HG02678 (cell line): Measurements from ENCODE around the gene MCC.

ENCODE experiments used
- ATAC-seq: cut with Tn5 transposase; IDR thresholded peaks from one replicate; pipeline ENCODE4 v1.9.1; 2021; ENCODE audit warnings: mild to moderate bottlenecking, moderate library complexity; ENCODE audit not compliant: unreplicated experiment

The MCC gene

DNA sequence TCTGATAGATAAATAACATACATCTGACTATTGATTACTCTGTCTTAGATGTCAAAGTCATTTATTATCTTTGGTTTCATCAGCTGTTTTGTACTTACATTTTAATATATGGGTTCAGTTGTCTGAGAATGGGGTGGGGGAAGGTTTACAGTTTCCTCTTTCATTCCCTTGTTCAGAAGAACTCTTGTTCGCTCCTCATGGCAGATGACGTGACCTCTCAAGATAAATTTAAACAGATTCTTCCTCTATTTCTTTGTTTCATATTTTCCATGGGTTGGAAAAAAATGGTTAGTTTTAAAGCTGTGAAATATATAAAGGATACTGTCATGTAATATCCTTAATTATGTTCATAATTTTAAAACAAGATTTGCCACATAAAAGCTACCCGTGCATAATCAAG lies 114.8 kb downstream of the MCC start:
- no peak for ATAC-seq

DNA sequence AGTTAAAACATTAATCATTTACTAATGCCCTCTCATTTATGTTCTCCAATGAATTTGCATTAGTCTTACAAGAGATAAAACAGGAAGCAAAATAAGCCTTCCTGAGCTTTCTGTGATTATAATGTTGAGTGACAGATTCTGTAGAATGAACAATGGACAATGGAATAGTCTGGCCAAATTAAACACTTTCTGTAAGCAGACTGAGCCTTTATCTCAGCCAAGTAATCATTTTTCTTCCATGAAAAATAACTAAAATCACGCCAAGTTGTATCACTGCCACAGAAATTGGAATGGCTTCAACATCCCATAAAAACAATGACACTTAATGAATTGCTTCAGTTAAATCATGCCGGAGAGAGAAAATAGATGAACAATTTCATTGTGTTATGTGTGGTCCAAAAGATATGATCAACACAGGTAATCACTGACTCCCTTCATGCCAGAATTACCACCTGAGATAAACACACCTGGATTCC lies 116.5 kb downstream of the MCC start:
- ATAC-seq = no peak

GRCh38 chr5:113367586-113367985 lies 120.7 kb downstream of the MCC start:
- ATAC-seq = no peak

DNA sequence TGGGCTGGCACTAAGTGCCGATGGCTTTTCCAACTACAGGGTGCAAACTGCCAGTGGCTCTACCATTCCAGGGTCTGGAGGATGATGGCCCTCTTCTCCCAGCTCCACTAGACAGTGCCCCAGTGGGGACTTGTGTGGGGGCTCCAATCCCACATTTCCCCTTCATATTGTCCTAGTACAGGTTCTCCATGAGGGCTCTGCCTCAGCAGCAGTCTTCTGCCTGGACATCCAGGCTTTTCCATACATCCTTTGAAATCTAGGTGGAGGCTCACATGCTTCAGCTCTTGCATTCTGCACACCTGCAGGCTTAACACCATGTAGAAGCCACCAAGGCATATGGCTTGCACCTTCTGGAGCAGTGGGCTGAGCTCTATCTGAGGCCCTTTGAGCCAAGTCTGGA lies 123.8 kb downstream of the MCC start:
- no peak for ATAC-seq

GRCh38 chr5:113361701-113362100 lies 126.6 kb downstream of the MCC start:
- ATAC-seq = no peak

GRCh38 chr5:113359419-113359818 lies 128.8 kb downstream of the MCC start:
- no peak for ATAC-seq

GRCh38 chr5:113358696-113359095 lies 129.6 kb downstream of the MCC start:
- no peak for ATAC-seq

DNA sequence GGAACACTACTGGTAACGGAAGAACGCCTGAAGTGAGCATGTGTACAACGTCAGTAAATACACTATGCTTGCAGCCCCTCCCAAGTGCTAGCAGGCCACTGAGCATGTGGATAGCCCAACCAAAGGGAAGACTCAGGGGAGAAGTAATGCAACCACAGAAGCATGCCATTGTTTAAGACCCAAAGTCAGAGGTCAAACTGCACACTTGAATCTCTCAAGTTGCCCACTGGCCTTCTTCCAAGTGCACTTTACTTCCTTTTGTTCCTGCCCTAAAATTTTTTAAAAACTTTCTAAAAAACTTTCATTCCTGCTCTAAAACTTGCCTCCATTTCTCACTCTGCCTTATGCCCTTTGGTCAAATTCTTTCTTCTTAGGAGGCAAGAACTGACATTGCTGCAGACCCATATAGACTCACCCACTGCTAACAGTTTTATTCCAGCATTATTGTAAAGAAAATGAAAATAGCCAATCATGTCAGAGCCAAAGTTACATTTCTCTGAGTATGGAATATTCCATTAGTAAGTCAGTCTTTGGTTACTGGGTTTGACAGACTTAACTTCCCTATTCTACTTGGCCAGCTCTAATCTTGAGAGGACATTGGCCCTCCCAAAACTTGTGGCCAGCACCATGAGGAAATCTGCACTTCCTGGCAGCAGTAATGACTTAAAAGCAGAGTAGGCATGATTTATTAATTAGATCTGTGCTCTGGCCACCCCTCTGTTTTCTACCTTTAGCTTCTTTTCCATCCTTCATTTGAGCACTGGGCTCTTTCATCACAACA lies 130.4 kb downstream of the MCC start:
- no peak for ATAC-seq

- ATAC-seq = no peak
These were observed 131.8 kb downstream of the MCC start for GRCh38 chr5:113356487-113356886.

- no peak for ATAC-seq
These were observed 134.2 kb downstream of the MCC start for GRCh38 chr5:113354055-113354454.

DNA sequence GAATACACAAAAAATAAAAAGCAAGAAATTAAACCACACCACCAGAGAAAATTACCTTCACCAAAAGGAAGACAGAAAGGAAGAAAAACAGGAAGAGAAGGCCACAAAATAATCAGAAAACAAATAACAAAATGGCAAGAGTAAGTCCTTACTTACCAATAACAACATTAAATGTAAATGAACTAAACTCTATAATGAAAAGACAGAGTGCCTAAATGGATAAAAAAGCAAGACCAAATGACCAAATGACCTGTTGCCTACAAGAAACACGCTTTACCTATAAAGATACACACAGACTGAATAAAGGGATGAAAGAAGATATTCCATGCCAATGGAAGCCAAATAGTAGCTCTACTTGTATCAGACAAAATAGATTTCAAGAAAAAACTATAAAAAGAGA lies 140.7 kb downstream of the MCC start:
- ATAC-seq = no peak

- no peak for ATAC-seq
These were observed 143.0 kb downstream of the MCC start for GRCh38 chr5:113344973-113345940.

DNA sequence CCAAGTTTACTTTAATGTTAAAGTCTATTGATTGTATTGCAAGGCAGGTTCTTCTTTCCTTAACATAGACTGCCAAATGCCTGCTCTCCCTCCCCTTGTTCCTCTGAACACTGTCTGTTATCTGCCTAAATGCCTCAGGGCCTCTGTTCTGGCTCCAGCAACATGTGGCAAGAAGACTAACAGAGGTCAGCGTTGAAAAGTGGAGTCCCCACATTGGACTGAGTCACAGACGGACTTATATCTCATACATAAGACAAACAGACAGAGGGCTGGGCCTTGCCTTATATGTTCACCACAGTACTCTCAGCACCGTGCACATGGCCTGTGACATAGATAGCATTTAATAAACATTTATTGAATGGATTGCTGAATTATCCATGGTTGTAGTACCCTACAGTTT lies 144.9 kb downstream of the MCC start:
- no peak for ATAC-seq

DNA sequence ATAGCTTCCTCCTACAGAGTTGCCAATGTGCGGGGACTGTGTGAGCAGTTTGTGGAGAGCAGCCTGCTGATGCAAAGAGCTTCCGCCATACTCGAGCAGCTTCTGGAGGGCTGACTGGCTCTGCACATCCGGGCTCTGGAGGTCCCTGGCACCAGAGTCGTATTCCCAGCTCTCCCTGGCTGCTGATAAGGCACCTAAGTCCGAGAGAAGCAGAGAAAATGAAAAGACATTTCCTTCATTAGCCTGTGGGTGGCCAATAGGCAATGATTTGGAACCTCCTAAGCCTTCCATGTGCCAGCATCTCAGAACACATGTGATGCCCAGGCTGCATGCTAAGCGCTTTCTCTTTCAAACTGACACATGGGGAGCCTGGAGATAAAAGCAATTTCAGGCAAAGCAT lies 147.7 kb downstream of the MCC start:
- ATAC-seq = no peak

DNA sequence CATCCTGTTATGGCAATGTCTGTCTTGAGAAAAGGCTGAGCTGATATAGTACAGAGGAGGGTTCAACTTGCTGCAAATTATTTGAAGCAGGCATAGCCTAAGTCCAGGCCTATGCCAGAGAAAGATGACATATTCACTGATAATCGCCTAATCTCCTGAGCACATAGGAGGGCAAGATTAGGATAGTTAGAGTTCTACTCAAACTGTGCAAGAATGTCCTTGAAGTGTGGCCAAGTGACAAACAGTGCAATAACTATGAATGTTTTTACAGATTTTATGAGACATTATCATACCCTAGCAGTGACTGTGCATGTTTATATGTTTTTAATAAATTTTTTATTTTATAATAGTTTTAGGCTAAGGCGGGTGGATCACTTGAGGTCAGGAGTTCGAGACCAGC lies 149.6 kb downstream of the MCC start:
- no peak for ATAC-seq

- no peak for ATAC-seq
These were observed 150.5 kb downstream of the MCC start for GRCh38 chr5:113337515-113338415.

- no peak for ATAC-seq
These were observed 151.3 kb downstream of the MCC start for GRCh38 chr5:113336975-113337374.

DNA sequence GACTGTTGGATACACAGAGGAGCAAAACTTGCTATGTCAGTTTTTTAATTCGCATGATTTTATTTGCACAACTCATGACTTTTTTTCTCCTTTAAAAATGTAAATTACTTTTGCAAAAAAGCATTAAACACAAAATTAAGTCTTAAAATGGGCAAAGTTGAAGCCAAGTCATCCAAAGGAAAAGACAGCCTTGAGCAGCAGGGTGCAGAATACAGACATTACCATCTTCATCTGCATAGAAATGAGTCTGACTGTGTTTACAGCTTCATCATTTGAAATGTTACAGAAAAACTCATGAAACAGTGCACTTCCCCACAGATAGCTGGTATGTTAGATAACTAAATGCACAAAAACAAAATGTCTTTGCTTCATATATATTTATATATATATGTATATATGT lies 154.8 kb downstream of the MCC start:
- no peak for ATAC-seq

- no peak for ATAC-seq
These were observed 157.1 kb downstream of the MCC start for GRCh38 chr5:113331209-113331551.

- ATAC-seq = peak; percentile 78
These were observed 157.6 kb downstream of the MCC start for GRCh38 chr5:113330533-113331208.
